Measurements from ENCODE around the gene TTC33. TPM values are rescaled to one million over a fixed set of nuclear protein-coding genes. Genes with fewer than 3 reads are reported as not detected.
"Not testable (repeated sequence)": the region's sequence is repeated elsewhere in the genome, so short reads cannot be mapped to it uniquely, and the experiment has no call there.

Gene TTC33
- total and polyA plus RNA-seq, 4 donors, result 22.4 to 45.9 (median 30.7) TPM

DNA sequence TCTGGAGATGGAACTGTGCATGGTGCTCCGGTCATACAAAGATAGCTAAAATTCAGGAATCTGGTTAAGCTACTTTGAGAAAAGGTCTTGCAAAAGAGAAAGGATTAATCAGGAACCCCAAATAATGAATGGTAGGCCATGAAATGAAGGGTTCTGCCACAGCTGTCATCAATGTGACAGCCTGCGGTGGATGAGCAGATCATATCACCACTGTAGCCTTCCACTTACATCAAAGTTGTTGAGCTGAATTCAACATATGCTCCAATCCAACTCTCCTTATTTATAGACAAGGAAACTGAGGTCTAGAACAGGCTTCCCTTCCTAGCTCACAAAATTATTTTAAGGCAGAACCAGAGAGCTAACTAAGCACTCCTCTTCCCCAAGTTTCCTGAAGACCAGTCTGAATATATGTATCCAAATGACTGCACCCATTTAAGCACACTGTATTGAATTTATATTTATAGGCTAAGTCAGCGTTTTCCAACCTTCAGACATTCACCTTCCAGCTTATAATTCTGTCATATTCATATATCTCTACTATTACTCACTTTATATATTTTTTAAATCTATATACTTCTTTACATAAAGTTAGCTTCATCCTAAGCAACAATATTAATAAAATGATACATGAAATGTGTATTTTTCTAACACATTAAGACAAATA, 90.0 kb downstream of the TTC33 start:
- 71% methylated on average over 2 of the region's 3 CpGs for WGBS (ENCODE audit: insufficient coverage)
- no peaks in the 10 kb centered on the region for H3K9me3 ChIP-seq (ENCODE audit: control insufficient read depth, insufficient read depth, low read length)
- H3K4me3 ChIP-seq (ENCODE audit: low read depth, low read length), result no peak overlapping the region
- no peaks in the 10 kb centered on the region for H3K27me3 ChIP-seq (ENCODE audit: control insufficient read depth, insufficient read depth, low read length)
- no peak for DNase-seq (ENCODE audit: low read depth in 4 of 6, low spot score in 6 of 6)
- no peaks in the 10 kb centered on the region for H3K4me1 ChIP-seq (ENCODE audit: control insufficient read depth, insufficient read depth, low read length)
- H3K36me3 ChIP-seq (ENCODE audit: control insufficient read depth, insufficient read depth, low read length), result no peaks in the 10 kb centered on the region
- H3K27ac ChIP-seq (ENCODE audit: low read depth, low read length), result no peak overlapping the region

GRCh38 chr5:40660751-40661150, 95.0 kb downstream of the TTC33 start:
- H3K4me1 ChIP-seq (ENCODE audit: control insufficient read depth, insufficient read depth, low read length), result no peaks in the 10 kb centered on the region
- WGBS (ENCODE audit: insufficient coverage), result 86% methylated on average over 2 of the region's 2 CpGs
- no peak overlapping the region for H3K4me3 ChIP-seq (ENCODE audit: low read depth, low read length)
- no peaks in the 10 kb centered on the region for H3K36me3 ChIP-seq (ENCODE audit: control insufficient read depth, insufficient read depth, low read length)
- DNase-seq (ENCODE audit: low read depth in 4 of 6, low spot score in 6 of 6), result no peak
- H3K9me3 ChIP-seq (ENCODE audit: control insufficient read depth, insufficient read depth, low read length), result no peaks in the 10 kb centered on the region
- no peaks in the 10 kb centered on the region for H3K27me3 ChIP-seq (ENCODE audit: control insufficient read depth, insufficient read depth, low read length)
- H3K27ac ChIP-seq (ENCODE audit: low read depth, low read length), result no peak overlapping the region

DNA sequence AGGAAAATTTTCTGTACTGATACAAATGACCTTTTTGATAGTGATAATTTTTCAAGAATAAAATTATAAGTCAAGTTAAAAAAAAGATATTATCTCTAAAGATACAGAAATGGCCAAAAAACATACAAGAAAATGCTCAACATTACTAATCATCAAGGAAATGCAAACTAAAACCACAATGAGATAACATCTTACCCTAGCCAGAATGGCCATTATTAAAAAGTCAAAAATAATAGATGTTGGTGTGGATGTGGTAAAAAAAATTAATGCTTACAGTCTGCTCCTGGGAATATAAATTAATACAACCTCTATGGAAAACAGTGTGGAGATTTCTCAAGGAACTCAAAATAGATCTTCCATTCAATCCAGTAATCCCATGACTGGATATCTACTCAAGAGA, 99.0 kb downstream of the TTC33 start:
- Histone ChIP-seq H3K4me1 (ENCODE audit: control insufficient read depth, insufficient read depth, low read length) (no peaks in the 10 kb centered on the region), H3K36me3 (ENCODE audit: control insufficient read depth, insufficient read depth, low read length) (no peaks in the 10 kb centered on the region), H3K9me3 (ENCODE audit: control insufficient read depth, insufficient read depth, low read length) (no peaks in the 10 kb centered on the region), H3K27me3 (ENCODE audit: control insufficient read depth, insufficient read depth, low read length) (no peaks in the 10 kb centered on the region), H3K4me3 (ENCODE audit: low read depth, low read length) (no peak overlapping the region), H3K27ac (ENCODE audit: low read depth, low read length) (no peak overlapping the region)
- no peak for DNase-seq (ENCODE audit: low read depth in 4 of 6, low spot score in 6 of 6)

GRCh38 chr5:40656091-40656490, 99.7 kb downstream of the TTC33 start:
- not testable (repeated sequence) for DNase-seq (ENCODE audit: low read depth in 4 of 6, low spot score in 6 of 6)

DNA sequence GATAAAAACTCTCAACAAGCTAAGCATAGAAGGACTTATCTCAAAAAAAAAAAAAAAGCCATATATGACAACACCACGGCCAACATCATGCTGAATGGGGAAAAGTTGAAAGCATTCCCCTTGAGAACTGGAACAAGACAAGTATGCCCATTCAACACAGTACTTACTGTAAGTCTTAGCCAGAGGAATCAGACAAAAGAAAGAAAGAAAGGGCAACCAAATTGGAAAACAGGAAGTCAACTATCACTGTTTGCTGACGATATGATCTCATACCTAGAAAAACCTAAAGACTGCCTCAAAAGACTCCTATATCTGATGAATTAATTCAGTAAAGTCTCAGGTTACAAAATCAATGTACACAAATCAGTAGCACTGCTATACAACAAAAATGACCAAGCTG, 100.6 kb downstream of the TTC33 start:
- Histone ChIP-seq H3K4me3 (ENCODE audit: low read depth, low read length) (no peak overlapping the region), H3K4me1 (ENCODE audit: control insufficient read depth, insufficient read depth, low read length) (no peaks in the 10 kb centered on the region), H3K9me3 (ENCODE audit: control insufficient read depth, insufficient read depth, low read length) (no peaks in the 10 kb centered on the region), H3K27me3 (ENCODE audit: control insufficient read depth, insufficient read depth, low read length) (no peaks in the 10 kb centered on the region), H3K36me3 (ENCODE audit: control insufficient read depth, insufficient read depth, low read length) (no peaks in the 10 kb centered on the region), H3K27ac (ENCODE audit: low read depth, low read length) (no peak overlapping the region)
- no CpG with 5 or more reads among the region's 2 CpGs for WGBS (ENCODE audit: insufficient coverage)
- DNase-seq (ENCODE audit: low read depth in 4 of 6, low spot score in 6 of 6), result no peak

More at GRCh38 chr5:40656091-40656490, 99.7 kb downstream of the TTC33 start:
- not testable (repeated sequence) for H3K27ac ChIP-seq (ENCODE audit: low read depth, low read length); H3K4me3 ChIP-seq (ENCODE audit: low read depth, low read length); H3K9me3 ChIP-seq (ENCODE audit: control insufficient read depth, insufficient read depth, low read length); H3K27me3 ChIP-seq (ENCODE audit: control insufficient read depth, insufficient read depth, low read length); H3K4me1 ChIP-seq (ENCODE audit: control insufficient read depth, insufficient read depth, low read length); H3K36me3 ChIP-seq (ENCODE audit: control insufficient read depth, insufficient read depth, low read length)

DNA sequence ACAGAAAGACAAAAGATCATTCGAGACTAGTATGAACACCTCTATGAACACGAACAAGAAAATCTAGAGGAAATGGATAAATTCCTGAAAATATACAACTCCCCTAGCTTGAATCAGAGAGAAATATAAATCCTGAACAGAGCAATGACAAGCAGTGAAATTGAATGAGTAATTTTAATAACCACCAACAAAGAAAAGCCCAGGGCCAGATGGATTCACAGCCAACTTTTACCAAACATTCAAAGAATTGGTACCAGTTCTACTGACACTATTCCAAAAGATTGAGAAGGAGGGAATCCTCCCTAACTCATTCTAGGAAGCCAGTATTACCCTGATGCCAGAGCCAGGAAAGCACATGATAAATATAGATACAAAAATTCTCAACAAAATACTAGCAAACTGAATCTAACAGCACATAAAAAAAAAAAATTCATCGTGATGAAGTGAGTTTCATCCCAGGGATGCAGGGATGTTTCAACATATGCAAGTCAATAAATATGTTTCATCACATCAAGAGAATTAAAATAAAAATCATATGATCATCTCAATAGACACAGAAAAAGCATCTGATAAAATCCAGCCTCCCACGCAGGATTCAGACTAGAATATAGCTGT, 101.3 kb downstream of the TTC33 start:
- Histone ChIP-seq H3K27ac (ENCODE audit: low read depth, low read length) (no peak overlapping the region), H3K9me3 (ENCODE audit: control insufficient read depth, insufficient read depth, low read length) (no peaks in the 10 kb centered on the region), H3K27me3 (ENCODE audit: control insufficient read depth, insufficient read depth, low read length) (no peaks in the 10 kb centered on the region), H3K36me3 (ENCODE audit: control insufficient read depth, insufficient read depth, low read length) (no peaks in the 10 kb centered on the region), H3K4me1 (ENCODE audit: control insufficient read depth, insufficient read depth, low read length) (no peaks in the 10 kb centered on the region), H3K4me3 (ENCODE audit: low read depth, low read length) (no peak overlapping the region)
- WGBS (ENCODE audit: insufficient coverage), result no CpG with 5 or more reads among the region's 4 CpGs
- peak in 1 of 6 donors; percentile 24 for DNase-seq (ENCODE audit: low read depth in 4 of 6, low spot score in 6 of 6)

DNA sequence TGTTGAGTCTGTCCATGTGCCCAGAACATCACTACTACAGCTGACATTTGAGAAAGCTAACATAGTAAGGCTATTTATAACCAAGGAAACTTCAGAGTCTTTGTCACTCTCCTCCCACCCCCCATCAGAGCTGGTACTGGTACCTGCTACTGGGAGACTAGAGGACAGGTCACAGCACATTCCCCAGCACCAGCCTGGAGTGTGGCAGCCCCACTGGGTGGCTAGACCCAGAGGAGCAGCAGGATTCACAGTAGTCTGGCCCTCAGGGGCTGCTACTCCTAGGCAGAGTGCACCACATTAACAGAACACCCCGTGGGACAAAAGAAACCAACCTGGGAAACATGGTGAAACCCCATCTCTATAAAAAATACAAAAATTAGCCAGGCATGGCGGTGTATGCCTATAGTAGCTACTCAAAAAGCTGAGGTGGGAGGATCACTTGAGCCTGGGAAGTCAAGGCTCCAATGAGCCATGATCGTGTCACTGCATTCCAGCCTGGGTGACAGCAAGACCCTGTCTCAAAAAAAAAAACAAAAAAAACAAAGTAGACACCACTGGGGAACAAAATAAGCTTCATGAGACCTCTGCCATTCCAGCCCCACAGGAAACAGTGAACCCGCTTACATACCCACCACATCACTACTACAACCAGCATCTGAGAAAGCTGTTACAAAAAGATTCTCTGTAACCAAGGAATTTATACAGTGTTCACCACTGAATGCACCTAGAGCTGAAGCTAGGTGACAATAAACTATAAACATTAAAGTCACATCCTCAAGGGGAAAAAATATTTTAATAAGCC, 102.3 kb downstream of the TTC33 start:
- 90% methylated on average over 2 of the region's 4 CpGs for WGBS (ENCODE audit: insufficient coverage)

GRCh38 chr5:40652441-40653220, 103.1 kb downstream of the TTC33 start:
- Histone ChIP-seq H3K27ac (ENCODE audit: low read depth, low read length) (no peak overlapping the region), H3K9me3 (ENCODE audit: control insufficient read depth, insufficient read depth, low read length) (no peaks in the 10 kb centered on the region), H3K4me3 (ENCODE audit: low read depth, low read length) (no peak overlapping the region), H3K4me1 (ENCODE audit: control insufficient read depth, insufficient read depth, low read length) (no peaks in the 10 kb centered on the region), H3K27me3 (ENCODE audit: control insufficient read depth, insufficient read depth, low read length) (no peaks in the 10 kb centered on the region), H3K36me3 (ENCODE audit: control insufficient read depth, insufficient read depth, low read length) (no peaks in the 10 kb centered on the region)
- DNase-seq (ENCODE audit: low read depth in 4 of 6, low spot score in 6 of 6), result no peak
- WGBS (ENCODE audit: insufficient coverage), result 80% methylated on average over 7 of the region's 8 CpGs

More for the DNA sequence above, 102.3 kb downstream of the TTC33 start:
- DNase-seq (ENCODE audit: low read depth in 4 of 6, low spot score in 6 of 6), result no peak
- Histone ChIP-seq H3K4me1 (ENCODE audit: control insufficient read depth, insufficient read depth, low read length) (no peaks in the 10 kb centered on the region), H3K4me3 (ENCODE audit: low read depth, low read length) (no peak overlapping the region), H3K27ac (ENCODE audit: low read depth, low read length) (no peak overlapping the region), H3K36me3 (ENCODE audit: control insufficient read depth, insufficient read depth, low read length) (no peaks in the 10 kb centered on the region), H3K27me3 (ENCODE audit: control insufficient read depth, insufficient read depth, low read length) (no peaks in the 10 kb centered on the region), H3K9me3 (ENCODE audit: control insufficient read depth, insufficient read depth, low read length) (no peaks in the 10 kb centered on the region)

DNA sequence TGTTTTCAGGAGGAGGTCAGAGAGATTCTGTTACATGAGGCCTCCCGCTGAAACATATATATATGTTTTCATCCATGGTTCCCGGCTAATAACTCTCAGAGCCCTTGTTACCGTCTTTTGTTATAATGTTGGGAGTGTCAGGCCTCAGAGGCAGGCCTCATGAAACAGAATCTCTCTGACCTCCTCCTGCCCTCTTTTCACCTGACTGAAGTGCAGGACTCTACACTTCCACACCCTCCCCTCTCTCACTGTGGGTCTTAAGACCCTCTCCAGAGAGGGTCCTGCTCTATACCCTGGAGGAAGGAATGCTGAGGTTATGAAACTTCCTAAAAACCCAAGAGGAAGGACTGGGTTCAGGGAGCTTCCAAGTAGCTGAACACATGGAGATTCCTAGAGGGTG, 104.6 kb downstream of the TTC33 start:
- Histone ChIP-seq H3K9me3 (ENCODE audit: control insufficient read depth, insufficient read depth, low read length) (no peaks in the 10 kb centered on the region), H3K4me1 (ENCODE audit: control insufficient read depth, insufficient read depth, low read length) (no peaks in the 10 kb centered on the region), H3K36me3 (ENCODE audit: control insufficient read depth, insufficient read depth, low read length) (no peaks in the 10 kb centered on the region), H3K27me3 (ENCODE audit: control insufficient read depth, insufficient read depth, low read length) (no peaks in the 10 kb centered on the region), H3K27ac (ENCODE audit: low read depth, low read length) (no peak overlapping the region), H3K4me3 (ENCODE audit: low read depth, low read length) (no peak overlapping the region)
- no peak for DNase-seq (ENCODE audit: low read depth in 4 of 6, low spot score in 6 of 6)
- no CpG with 5 or more reads among the region's 3 CpGs for WGBS (ENCODE audit: insufficient coverage)
